ENCODE results near the gene CFAP300. TPM values are rescaled to one million over a fixed set of nuclear protein-coding genes. Genes with fewer than 3 reads are reported as not detected.

CFAP300 gene
- total and polyA plus RNA-seq, 4 donors: 11.0 to 21.3 (median 14.3) TPM

- 23 to 27% methylated on average over 12 of the region's 12 CpGs for WGBS, 2 donors
- peaks cover 0 to 20% (median 8%) of the 10 kb centered on the region in 5 donors for H3K4me1 ChIP-seq (ENCODE audit: control insufficient read depth in 5 of 5, insufficient read depth in 5 of 5, low read length in 5 of 5)
- no peak overlapping the region for H3K4me3 ChIP-seq
- peak overlapping the region in 1 of 2 donors; percentile 27 for H3K27ac ChIP-seq (ENCODE audit: low read depth in 1 of 2, low read length in 1 of 2)
- no peaks in the 10 kb centered on the region for H3K27me3 ChIP-seq (ENCODE audit: control insufficient read depth in 3 of 3, insufficient read depth in 3 of 3, low read length in 2 of 3)
- DNase-seq (peak in 2 of 3 donors; percentile 48), ATAC-seq (ENCODE audit: insufficient read depth, low FRiP score) (peak; percentile 88)
- H3K36me3 ChIP-seq (ENCODE audit: control insufficient read depth in 4 of 4, insufficient read depth in 4 of 4, low read length in 4 of 4): no peaks in the 10 kb centered on the region
- no peaks in the 10 kb centered on the region for H3K9me3 ChIP-seq (ENCODE audit: control insufficient read depth in 4 of 4, insufficient read depth in 3 of 4, low read length in 3 of 4)
- H3K9ac ChIP-seq (ENCODE audit: insufficient read depth in 1 of 2, low read length in 2 of 2): no peak overlapping the region
- TF ChIP-seq CTCF (IDR thresholded peaks at IDR 0.05; ENCODE audit: control extremely low read depth, extremely low read depth): no peak
Observed at GRCh38 chr11:102010776-102011494, 36.3 kb upstream of the CFAP300 start.

- peaks cover 0 to 9% (median 4%) of the 10 kb centered on the region in 5 donors for H3K4me1 ChIP-seq (ENCODE audit: control insufficient read depth in 5 of 5, insufficient read depth in 5 of 5, low read length in 5 of 5)
- no peak for DNase-seq
- H3K4me3 ChIP-seq: no peak overlapping the region
- WGBS, 2 donors: 39 to 58% methylated on average over 3 of the region's 3 CpGs
- no peak overlapping the region for H3K9ac ChIP-seq (ENCODE audit: insufficient read depth in 1 of 2, low read length in 2 of 2)
- H3K27me3 ChIP-seq (ENCODE audit: control insufficient read depth in 3 of 3, insufficient read depth in 3 of 3, low read length in 2 of 3): no peaks in the 10 kb centered on the region
- no peaks in the 10 kb centered on the region for H3K36me3 ChIP-seq (ENCODE audit: control insufficient read depth in 4 of 4, insufficient read depth in 4 of 4, low read length in 4 of 4)
- no peak overlapping the region for H3K27ac ChIP-seq (ENCODE audit: low read depth in 1 of 2, low read length in 1 of 2)
- H3K9me3 ChIP-seq (ENCODE audit: control insufficient read depth in 4 of 4, insufficient read depth in 3 of 4, low read length in 3 of 4): no peaks in the 10 kb centered on the region
- no peak for TF ChIP-seq CTCF (IDR thresholded peaks at IDR 0.05; ENCODE audit: control extremely low read depth, extremely low read depth)
- ATAC-seq (ENCODE audit: insufficient read depth, low FRiP score): no peak
Observed at GRCh38 chr11:102012946-102013345, 34.3 kb upstream of the CFAP300 start.

GRCh38 chr11:102014756-102015155, 32.5 kb upstream of the CFAP300 start:
- Histone ChIP-seq H3K9me3 (ENCODE audit: control insufficient read depth in 4 of 4, insufficient read depth in 3 of 4, low read length in 3 of 4) (no peaks in the 10 kb centered on the region), H3K36me3 (ENCODE audit: control insufficient read depth in 4 of 4, insufficient read depth in 4 of 4, low read length in 4 of 4) (no peaks in the 10 kb centered on the region), H3K4me3 (no peak overlapping the region), H3K4me1 (ENCODE audit: control insufficient read depth in 5 of 5, insufficient read depth in 5 of 5, low read length in 5 of 5) (peaks cover 0 to 9% (median 4%) of the 10 kb centered on the region in 5 donors), H3K27me3 (ENCODE audit: control insufficient read depth in 3 of 3, insufficient read depth in 3 of 3, low read length in 2 of 3) (no peaks in the 10 kb centered on the region), H3K9ac (ENCODE audit: insufficient read depth in 1 of 2, low read length in 2 of 2) (no peak overlapping the region), H3K27ac (ENCODE audit: low read depth in 1 of 2, low read length in 1 of 2) (no peak overlapping the region)
- DNase-seq (no peak), ATAC-seq (ENCODE audit: insufficient read depth, low FRiP score) (no peak)
- no peak for TF ChIP-seq CTCF (IDR thresholded peaks at IDR 0.05; ENCODE audit: control extremely low read depth, extremely low read depth)
- WGBS, 2 donors: 92 to 95% methylated on average over 5 of the region's 5 CpGs

Measured in lung (tissue), 12 donors.